Measurements from ENCODE around the gene FCER2.
"Not testable (repeated sequence)": the region's sequence is repeated elsewhere in the genome, so short reads cannot be mapped to it uniquely, and the experiment has no call there.

Gene FCER2

DNA sequence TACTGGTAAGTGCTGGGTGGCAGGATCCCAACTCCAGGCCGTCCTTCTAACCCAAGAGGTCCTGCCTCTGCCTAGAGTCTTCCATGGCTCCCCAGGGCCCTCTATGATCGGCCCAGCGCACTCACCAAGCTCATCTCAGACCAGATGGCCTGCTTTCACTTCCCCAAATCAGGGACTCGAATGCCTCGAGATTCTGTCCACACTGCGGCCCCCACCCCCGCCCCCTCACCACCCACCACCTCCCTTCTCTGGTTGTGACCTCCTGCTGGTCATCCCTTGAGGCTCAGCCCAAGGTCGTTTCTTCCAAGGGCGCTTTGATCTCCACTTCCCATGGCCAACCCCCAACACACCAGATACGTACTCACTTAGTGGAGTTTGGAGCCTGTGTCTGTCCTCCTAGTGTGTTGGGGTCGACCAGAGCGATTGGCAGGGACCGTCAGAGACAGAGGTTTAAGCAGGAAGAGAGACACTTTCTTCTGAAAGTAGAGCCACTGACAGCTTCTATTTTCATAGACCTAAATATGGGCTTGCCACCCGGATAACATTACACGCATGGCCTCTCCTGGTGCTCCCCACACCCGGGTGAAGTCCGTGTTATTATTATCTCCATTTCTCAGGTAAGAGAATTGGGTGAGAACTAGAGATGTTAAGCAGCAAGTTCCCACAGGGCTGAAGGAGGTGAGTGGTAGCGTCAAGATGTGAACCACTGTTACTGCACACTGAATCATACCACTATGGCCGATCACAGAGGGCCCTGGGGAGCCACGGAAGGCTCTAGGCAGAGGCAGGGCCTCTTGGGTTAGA, at the start of gene FCER2:
FCER2 (minus strand) TSS at position 478 of the 804 bp plus-strand sequence. CDS start 2,371 bp downstream, outside the sequence.
- no peak for DNase-seq (ENCODE audit: low spot score)

GRCh38 chr19:7751157-7751783, 49.3 kb upstream of the FCER2 start:
- no peak for DNase-seq (ENCODE audit: low spot score)

DNA sequence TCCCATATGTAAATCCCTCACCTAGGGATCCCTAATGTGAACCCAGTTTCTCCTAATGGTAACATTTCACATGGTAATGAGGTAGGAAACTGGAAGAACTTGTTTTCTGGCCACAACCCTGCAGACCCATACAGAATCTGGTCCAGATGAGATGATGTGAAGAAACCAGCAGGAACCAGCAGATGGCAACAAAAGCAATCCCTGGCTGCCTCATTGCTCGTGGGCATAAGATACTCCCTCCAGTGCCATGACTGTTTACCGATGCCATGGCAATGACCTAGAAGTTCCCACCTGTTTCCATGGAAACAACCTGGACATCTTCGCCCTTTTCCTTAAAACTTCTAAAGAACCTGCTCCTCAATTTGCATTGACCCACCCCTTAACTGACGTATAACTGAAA, 46.8 kb upstream of the FCER2 start:
- no peak for DNase-seq (ENCODE audit: low spot score)

DNA sequence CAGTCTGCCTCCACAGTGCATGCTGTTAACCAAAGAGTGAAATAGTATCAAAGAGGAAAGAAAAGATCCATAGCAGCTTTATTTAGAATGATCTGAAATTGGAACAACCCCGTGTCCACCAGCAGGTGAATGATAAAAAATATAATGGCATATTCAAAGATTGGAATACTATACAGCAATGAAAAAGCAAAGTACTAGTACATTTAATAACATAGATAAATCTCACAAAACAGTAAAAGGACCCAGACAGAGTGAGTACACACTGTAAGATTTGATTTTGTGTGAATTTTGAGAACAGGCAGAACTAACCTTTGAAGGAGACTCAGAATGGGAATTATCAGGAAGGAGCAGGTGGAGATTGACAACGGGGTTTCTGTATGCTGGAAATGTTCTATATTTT, 46.2 kb upstream of the FCER2 start:
- no peak for DNase-seq (ENCODE audit: low spot score)

GRCh38 chr19:7746903-7747884, 45.3 kb upstream of the FCER2 start, which contains the start of gene CD209:
TSS of gene CD209 (minus strand) at chr19:7747534. CDS start at chr19:7747511, 23 bp downstream.
- no peak for DNase-seq (ENCODE audit: low spot score)

DNA sequence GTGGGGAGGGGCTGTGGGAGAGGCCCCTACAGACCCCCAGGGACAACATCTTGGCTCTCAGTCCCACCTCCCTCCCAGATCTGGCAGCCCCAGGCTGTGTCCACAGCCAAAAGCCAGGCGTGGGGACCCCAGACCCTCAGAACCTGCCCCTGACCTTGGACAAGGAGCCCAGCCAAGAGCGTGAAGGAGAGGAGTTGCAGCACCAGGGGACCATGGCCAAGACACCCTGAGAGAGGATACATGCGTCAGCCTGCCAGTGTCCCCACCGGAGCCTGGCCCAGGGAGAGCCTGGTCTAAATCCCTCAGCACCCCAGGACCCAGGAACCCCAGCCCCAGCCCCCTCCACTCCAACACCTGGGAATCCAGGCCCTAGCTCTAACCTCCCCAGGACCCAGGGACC, 44.4 kb upstream of the FCER2 start:
- not testable (repeated sequence) for DNase-seq (ENCODE audit: low spot score)

- DNase-seq (ENCODE audit: low spot score), result no peak
Observed at GRCh38 chr19:7744871-7745650, 43.1 kb upstream of the FCER2 start.

- DNase-seq (ENCODE audit: low spot score), result no peak
Observed at GRCh38 chr19:7744199-7744786, 42.4 kb upstream of the FCER2 start.

DNA sequence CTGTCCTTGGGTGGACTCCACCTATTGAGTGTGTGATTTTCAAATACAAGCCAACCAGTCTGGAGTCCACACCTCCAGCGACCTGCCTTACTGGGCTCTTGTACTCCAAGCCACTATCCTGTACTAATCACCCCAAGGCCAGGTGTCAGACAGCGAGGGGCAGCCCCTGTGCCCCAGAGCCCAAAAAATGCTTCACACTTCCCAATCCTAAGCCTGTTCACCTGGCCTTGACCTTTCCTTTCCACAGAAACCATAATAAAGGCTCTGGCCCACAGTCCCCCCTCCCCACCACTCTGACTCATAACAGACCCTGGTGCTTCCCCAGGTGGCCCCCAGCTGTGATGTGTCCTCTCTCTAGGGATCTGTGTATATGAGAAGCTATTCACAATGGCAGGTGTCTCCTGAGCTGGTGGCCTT, 41.5 kb upstream of the FCER2 start:
- DNase-seq (ENCODE audit: low spot score), result no peak

DNA sequence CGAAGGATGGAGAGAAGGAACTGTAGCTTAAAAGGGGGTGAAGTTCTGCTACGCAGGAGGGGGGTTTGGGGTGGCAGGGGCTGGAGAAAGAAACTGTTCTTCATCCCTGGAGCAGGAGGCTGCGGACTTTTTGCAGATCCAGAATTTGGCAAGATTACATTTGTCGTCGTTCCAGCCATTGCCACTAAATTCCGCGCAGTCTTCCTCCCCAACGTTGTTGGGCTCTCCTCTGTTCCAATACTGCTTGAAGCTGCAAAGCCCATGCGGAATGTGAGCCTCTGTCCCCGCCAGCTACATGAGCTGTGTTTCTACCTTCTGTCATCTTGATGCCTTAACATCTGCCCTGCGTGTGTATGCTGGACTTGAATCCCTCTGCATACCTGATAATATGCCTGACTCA, 41.1 kb upstream of the FCER2 start:
- DNase-seq (ENCODE audit: low spot score), result peak; percentile 48

- peak; percentile 72 for DNase-seq (ENCODE audit: low spot score)
Observed at GRCh38 chr19:7742575-7742974, 40.6 kb upstream of the FCER2 start.

GRCh38 chr19:7740682-7741054, 38.7 kb upstream of the FCER2 start:
- DNase-seq (ENCODE audit: low spot score), result no peak

DNA sequence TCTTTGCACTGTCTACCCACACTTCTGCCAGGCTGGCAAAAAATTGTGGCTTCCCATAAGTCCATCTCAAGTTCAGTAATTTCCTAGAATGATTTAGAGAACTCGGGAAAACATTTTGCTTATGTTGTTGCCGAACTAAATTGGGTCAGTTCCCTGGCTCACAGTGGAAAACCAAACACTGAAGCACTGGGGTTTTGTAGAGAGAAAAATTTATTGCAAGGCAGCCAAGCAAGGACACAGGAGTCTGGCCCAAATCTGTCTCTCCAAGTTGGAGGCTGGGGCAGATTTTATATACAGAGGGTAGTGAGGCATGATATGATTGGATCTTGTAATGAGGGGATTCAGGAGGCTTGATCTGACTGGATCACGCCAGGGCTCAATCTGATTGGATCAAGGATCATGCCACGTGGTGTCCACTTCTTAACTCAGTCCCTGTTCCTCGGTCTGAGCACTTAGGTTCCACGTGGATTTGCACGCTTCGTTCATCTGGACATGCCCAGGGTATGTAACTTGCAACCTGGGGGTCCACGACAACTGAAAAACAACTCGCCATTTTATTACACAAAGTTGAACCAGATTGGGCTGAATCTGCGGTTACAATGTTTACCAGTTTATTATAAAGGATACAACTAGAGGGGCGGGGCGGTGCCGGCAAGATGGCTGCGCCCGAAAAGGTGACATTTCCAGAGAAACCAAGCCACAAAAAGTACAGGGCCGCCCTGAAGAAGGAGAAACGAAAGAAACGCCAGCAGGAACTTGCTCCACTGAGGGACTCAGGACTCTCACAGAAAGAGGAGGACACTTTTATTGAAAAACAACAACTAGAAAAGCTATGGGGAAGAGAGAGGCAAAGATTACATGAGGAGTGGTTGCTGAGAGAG, 38.1 kb upstream of the FCER2 start:
- DNase-seq (ENCODE audit: low spot score), result no peak

DNA sequence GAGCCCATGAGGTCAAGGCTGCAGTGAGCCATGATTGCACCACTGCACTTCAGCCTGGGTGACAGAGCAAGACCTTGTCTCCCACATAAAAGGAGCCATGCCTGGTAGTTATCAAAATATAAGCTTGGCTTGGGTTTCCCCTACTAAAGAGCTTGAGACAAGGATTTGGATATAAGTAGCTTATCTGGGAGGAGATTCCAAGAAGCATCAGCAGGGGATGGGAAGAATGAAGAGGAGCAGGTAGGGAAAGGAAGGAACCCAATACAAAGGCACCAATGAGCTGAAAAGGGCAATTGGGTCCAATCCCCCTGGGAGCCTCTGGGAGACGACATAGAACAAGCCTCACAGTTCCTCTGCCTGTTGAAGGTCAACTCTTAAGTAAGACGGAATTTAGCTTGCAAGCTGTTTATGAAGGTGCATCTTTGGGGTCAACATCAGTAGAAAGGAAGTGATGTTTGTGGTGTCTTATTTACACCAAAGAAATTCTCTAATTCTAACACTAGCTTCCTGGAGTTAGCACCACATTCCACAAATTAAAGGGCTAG, 37.4 kb upstream of the FCER2 start:
- DNase-seq (ENCODE audit: low spot score), result peak; percentile 65

DNA sequence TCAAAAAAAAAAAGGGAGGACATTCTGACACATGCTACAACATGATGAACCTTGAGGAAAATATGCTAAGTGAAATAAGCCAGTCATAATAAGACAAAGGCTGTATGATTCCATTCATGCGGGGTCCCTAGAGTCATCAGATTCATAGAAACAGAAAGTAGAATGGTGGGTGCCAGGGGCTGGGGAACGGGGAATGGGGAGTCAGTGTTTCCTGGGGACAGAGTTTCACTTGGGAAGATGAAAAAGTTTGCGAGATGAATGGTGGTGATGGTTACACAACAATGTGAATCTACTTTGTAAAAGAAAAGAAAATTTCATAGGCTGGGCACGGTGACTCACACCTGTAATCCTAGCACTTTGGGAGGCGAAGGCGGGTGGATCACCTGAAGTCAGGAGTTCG, 36.1 kb upstream of the FCER2 start:
- no peak for DNase-seq (ENCODE audit: low spot score)

DNA sequence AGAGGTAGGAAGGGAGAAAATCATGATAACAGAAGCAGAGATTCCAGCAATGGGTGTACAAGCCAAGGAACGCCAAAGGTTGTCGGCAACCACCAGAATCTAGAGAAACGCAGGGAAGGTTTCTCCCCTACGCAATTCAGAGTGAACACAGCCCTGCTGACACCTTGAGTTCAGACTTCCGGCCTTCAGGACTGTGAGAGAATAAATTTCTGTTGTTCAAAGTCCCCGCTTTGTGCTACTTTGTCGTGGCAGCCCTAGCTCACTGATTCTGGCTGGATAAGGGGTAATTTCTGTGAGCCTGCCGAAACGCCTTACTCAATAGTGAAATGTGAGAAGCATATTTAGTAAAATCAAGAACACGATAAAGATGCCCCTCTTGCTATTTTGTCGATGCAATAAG, 35.3 kb upstream of the FCER2 start:
- DNase-seq (ENCODE audit: low spot score), result no peak

DNA sequence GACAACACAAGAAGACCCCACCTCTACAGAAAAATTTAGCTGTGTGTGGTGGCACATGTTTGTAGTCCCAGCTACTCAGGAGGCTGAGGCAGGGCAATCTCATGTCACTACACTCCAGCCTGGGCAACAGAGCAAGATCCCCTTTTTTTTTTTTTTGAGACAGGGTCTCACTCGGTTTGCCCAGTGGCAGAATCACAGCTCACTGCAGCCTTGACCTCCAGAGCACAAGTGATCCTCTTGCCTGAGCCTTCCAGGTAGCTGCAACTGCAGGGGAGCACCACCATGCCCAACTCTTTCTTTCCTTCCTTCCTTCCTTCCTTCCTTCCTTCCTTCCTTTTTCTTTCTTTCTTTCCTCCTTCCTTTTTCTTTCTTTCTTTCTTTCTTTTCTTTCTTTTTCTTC, 34.2 kb upstream of the FCER2 start:
- DNase-seq (ENCODE audit: low spot score), result no peak

DNA sequence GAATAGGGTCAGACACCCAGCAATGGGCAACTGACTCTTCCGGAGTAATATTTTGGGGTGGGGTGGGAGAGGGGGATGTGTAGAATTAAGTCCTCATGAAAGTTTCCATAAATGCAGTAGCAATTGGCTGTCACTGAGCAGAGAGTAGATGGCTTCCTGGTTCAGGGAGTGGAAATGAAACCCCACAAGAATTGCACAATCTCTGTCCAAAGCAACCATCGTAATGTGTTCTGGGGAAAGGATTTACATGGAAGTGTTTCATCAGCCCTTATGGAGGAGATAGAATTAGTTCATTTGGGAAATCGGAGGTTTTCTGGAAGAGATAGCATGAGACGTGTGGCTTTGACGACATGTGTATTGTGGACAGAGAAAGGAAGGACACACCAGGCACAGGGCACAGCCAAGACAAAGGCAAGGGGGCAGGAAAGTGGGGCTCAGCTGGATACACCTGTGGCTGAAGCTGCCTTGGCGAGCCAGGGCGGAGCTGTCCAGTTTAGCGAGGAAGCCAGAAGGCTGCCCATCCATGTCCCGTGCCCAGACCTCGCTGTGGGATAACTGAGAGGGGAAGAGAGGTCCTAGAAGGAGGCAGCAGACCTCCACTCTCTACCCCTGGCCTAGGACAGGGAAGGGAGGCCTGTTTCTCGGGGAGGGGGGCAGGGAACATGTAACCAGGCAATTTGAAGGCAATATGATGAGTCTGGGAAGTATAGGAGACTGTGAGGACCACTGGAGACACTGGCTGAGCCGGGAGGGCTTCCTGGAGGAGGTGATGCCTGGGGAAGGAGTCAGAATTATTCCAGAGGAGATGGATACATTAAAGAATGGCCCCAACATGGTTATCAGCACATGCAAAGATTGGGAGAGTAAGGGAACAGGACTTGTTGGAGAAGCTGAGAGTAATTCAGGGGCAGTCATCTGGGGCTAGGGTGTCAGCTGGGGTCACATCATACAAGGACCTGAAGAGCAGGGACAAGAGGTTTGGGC, 32.6 kb upstream of the FCER2 start:
- DNase-seq (ENCODE audit: low spot score), result no peak

DNA sequence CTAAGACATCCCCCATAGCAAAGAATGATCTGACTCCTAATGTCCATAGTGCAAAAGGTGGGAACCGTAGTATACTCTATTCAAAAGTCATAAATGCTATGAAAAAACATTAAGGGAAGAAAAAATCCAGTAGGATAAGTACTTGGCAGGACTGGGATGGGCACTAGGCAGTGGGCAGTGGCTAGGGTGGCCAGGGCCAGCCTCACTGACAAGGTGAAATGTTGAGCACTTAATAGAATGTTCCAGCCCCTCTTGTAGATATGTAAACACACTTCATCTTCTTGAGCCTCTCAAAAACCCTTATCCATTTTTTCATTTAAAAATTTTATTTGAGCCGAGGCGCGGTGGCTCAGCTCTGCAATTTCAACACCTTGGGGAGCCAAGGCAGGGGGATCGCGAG, 31.4 kb upstream of the FCER2 start:
- no peak for DNase-seq (ENCODE audit: low spot score)

All from D341Med (cell line).